GM12874 (cell line): ENCODE measurements around the gene KCNQ1.

Source experiments
- CTCF ChIP-seq: IDR thresholded peaks from 2 replicates; pipeline ENCODE4 v1.5.1; 2011; ENCODE audit warnings: low read depth, mild to moderate bottlenecking, control low read depth, low read length, moderate library complexity; ENCODE audit not compliant: insufficient read depth

The KCNQ1 gene

GRCh38 chr11:2686360-2687222 lies 241.8 kb downstream of the KCNQ1 start:
- TF ChIP-seq CTCF: no peak

GRCh38 chr11:2687223-2687530 lies 242.4 kb downstream of the KCNQ1 start:
- TF ChIP-seq CTCF: no peak

- TF ChIP-seq CTCF: no peak
Measured at GRCh38 chr11:2687782-2688191, 243.0 kb downstream of the KCNQ1 start.

GRCh38 chr11:2688381-2689231 lies 243.8 kb downstream of the KCNQ1 start:
- no peak for TF ChIP-seq CTCF

GRCh38 chr11:2689651-2690575 lies 245.1 kb downstream of the KCNQ1 start:
- TF ChIP-seq CTCF: no peak

GRCh38 chr11:2690596-2691354 lies 246.0 kb downstream of the KCNQ1 start:
- TF ChIP-seq CTCF: no peak
